NCI-H1092 (cell line): ENCODE data around the gene TJP2.

Experiments
- DNase-seq: peaks from one replicate; lab custom pipeline; 2025; lab: John Stamatoyannopoulos, UW

Gene TJP2

DNA sequence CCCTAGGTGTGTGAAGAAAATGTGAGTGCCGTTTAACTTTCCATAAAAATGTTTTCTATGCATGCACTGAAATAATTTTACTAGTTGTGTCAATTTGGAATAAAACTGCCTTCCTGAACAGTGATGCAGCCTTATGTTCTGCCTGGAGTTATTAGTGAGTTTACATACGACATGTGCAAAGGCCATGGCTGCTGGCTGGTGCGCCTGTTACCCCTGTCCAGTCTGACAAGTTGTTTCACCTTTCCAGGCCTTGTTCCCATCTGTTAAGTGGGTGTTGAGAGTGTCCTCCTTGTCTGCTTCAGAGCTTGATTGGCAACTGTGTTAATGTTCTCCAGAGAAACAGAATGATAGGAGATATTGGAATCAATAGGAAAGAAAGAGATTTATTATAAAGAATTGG lies 60.6 kb downstream of the TJP2 start:
- no peak for DNase-seq

DNA sequence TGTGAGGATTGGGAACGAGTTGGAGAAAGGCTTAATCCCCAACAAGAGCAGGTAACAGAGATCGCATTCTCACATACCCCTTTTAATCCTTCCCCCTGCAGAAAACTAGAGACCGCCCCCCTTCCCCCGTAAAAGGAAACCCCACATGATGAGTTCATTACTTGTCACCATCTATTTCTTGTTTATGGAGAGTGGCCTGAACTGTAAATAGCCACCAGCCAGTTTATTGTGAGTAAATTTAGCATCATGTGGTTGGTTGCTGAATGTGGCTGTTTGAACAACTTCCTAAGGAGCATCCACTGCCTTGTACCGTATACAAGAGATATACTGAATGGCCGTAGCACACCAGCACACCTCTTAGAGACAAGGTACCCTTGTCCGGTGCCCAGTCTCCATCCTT lies 62.1 kb downstream of the TJP2 start:
- no peak for DNase-seq

DNA sequence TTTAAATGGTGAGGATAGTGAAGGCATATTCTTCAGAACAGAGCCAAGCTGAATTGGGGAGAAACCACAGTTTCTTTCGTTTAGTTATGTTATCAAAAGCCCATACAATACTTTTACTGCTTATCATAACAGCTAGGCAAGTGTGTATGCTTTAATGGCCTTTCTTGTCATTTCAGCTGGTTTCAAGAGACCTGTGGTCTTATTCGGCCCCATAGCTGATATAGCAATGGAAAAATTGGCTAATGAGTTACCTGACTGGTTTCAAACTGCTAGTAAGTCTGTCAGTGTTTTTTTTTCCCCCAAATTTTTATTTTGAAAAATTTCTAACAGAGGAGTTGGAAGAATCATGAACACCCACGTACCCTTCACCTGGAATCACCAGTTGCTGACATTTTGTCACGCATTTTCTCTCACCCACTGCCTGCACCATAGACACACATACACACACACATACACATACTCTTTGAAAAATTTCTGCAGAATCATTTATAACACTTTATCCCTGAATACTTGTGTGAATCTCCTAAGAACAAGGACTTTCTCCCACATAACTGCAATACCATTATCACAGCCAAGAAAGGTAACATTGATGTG lies 63.7 kb downstream of the TJP2 start:
- DNase-seq: no peak

DNA sequence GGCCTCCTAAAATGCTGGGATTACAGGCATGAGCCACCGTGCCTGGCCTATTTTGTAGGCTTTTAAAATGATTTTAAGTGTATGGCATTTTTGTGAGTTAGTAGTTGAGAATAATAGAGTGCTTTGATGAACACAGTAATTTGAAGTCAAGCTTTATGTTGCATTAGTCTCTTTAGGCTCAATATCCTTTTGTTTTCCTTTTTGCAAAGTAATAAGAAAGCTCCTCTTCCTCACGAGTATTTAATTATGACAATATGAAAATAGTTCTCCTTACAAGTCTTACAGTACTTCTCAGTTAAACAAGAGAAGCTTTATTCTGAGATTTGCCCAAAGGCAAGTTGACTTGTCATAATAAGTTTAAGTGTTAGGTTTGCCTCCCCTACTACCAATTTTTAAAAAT lies 69.0 kb downstream of the TJP2 start:
- DNase-seq: no peak

DNA sequence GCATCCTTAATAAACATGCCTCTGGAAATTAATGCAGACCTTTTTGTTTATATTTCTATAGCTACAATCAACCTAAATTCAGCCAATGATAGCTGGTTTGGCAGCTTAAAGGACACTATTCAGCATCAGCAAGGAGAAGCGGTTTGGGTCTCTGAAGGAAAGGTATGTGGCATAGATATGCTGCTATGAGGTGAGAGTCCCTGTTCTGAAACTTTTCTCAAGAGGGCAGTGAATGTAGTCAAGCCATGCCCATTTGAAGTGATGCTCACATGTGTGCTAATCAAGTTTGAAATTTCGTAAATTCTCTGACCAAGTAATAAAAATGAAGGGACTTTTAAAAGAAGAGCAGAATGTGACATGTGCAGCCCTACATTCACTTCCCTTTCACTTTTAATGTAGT lies 72.6 kb downstream of the TJP2 start:
- DNase-seq: no peak

DNA sequence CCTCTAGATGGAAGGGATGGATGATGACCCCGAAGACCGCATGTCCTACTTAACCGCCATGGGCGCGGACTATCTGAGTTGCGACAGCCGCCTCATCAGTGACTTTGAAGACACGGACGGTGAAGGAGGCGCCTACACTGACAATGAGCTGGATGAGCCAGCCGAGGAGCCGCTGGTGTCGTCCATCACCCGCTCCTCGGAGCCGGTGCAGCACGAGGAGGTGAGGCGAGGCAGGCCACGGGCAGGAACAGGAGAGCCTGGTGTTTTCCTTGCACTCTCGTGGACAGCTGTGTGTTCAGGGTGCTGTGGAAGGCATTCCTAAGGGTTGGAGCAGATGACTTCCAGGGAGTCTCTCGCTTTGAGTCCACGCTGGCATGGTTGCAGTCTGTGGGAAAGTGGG lies 73.9 kb downstream of the TJP2 start:
- DNase-seq: no peak

DNA sequence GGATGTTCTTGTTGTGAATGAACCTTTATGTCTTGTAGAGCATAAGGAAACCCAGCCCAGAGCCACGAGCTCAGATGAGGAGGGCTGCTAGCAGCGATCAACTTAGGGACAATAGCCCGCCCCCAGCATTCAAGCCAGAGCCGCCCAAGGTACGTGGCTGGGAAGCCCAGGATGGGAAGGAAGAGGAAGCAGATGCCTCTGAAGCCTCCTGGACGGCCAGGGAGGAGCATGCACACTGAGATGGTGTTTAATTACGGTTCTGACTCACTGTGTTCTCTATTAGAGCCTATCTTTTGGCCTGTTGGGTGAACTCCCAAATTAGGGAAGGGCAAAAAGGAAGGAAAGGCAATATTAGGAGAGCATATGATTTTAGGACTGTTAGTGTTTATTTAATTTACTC lies 75.3 kb downstream of the TJP2 start:
- no peak for DNase-seq

DNA sequence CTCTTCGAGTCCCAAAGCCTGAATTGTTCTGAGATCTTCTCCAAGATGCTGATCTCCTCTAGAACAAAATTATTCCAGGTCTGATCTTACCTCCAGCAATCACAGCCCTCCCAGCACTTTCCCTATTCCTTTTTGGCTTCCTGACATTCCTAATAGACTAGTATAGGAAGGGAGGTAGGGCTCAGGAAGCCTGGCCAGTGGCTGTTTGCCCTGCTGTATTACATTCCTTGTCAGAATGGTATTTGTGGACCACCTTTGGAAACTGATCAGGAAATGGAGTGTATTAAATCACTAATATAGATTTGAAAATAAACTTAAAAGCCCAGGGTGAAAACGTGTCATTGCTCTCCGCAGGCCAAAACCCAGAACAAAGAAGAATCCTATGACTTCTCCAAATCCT lies 76.6 kb downstream of the TJP2 start:
- no peak for DNase-seq

DNA sequence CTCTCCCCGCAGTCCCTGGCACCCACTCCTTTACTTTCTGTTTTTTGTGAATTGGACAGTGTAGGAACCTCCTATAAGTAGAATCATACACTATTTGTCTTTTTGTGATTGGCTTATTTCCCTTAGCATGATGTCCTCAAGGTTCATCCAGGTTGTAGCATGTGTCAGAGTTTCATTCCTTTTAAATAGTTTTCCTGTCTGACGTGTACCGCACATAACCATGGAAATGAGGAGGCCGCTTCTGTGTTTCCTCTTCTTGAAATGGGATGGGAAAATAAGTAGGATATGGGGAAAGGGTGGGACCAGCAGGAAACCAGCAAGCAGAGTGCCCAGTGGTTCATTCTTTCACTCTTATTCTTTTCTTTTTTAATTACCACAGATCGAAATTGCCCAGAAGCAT lies 78.4 kb downstream of the TJP2 start:
- DNase-seq: no peak

DNA sequence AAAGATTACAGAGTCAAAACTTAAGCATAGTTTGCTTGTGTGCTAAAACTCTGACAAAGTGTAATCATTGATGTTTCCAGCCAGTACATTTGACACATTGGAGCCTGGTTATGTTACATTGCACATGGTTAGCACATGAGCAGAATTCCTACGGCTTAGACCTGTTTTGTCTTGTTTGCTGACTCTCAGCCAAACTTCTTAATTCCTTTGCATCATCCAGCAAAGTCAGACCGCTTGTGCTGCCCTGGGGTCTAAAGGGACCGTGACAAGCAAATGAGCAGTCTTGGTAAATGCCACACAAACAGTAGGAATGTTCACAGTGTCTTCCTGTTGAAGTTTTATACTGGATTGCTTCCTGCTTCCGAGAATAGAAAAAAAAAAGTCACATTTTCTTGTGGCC lies 79.0 kb downstream of the TJP2 start:
- DNase-seq: no peak

DNA sequence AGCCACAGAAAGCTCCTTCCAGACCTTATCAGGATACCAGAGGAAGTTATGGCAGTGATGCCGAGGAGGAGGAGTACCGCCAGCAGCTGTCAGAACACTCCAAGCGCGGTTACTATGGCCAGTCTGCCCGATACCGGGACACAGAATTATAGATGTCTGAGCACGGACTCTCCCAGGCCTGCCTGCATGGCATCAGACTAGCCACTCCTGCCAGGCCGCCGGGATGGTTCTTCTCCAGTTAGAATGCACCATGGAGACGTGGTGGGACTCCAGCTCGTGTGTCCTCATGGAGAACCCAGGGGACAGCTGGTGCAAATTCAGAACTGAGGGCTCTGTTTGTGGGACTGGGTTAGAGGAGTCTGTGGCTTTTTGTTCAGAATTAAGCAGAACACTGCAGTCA lies 80.1 kb downstream of the TJP2 start:
- no peak for DNase-seq

DNA sequence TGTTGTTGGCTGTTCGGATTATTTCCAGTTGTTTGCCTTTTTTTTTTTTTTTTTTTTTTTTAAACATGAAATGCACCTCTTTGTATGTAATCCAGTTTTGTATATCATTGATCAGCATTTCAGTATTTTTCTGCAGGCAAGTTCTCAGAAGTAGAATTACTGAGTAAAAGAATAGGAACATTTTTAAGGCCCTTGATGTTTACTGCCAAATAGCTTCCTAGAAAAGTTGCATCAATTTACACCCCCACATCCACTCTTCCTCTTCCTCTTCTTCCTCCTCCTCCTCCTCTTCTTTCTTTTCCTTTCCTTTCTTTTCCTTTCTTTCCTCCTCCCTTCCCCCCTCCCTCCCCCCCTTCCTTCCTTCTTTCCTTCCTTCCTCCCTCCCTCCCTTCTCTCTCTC lies 81.5 kb downstream of the TJP2 start:
- no peak for DNase-seq

DNA sequence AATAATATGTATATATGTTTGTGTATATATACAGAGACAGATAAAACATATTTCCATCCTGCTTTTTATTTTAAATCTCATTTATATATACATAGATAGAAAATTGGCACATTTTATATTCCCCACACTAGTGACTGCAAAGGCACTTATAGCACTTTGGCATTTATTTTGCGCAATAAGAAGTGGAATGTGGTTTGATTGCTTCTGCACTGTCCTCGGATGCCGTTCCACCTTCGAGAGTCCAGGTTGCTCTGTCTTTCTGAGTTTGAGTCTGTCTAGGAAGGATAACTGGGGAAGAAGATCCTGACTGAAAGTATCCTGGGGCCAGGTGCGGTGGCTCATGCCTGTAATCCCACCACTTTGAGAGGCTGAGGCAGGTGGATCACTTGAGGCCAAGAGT lies 84.5 kb downstream of the TJP2 start:
- DNase-seq: no peak

DNA sequence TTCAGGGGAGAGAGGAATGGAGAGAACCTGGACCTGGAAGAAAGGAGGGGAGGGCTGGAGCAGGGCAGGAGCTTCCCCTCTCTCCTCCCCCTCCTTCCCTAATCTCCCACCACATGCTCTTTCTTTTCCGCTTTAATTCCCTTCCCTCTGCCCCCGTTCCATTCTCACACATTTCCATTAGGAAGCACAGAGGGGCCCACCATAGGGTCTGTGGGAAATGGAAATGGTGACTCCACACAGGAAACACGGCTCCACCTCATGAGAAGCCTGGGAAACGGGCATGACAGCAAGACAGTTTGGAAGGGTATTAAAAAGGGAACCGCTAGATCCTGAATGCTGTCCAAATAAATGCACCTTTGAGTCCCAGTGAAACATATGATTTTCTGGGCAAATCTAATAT lies 86.1 kb downstream of the TJP2 start:
- DNase-seq: no peak

DNA sequence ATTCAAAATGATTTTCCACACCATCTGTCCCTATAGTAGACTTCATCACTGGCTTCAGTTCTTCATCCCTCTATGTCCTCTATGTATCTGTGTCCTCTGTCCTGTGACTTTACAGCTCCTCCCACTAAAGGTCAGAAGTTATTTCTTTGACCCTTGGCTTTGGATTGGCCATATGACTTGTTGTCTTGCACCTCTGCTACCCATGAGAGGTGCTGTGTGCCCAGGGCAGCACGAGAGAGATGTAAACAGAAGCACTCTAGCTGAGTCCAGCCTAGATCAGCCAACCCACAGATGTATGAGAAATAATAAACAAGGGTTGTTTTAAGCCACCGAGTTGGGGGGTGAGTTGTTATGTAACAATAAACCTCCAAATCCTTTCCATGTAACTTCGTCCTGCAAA lies 87.6 kb downstream of the TJP2 start:
- no peak for DNase-seq

DNA sequence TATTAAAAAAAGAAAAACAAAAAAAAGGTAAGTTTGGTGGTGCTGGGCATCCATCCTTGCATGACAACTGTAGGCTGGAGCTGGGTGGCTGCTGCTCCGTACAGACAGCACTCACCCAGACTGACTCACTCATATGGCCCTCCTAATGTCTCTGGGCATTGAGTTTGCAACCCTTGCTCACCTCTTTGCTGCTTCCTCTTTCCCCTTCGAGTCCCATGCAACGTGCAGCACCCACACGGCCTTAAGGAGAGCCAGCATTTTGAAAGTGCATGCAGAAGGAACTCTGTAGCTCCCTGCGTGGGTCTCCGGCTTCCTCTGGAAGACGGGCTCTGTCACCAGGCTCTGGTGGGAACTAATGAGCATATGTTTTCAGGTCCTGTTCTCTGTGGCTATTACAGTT lies 90.4 kb downstream of the TJP2 start:
- no peak for DNase-seq

DNA sequence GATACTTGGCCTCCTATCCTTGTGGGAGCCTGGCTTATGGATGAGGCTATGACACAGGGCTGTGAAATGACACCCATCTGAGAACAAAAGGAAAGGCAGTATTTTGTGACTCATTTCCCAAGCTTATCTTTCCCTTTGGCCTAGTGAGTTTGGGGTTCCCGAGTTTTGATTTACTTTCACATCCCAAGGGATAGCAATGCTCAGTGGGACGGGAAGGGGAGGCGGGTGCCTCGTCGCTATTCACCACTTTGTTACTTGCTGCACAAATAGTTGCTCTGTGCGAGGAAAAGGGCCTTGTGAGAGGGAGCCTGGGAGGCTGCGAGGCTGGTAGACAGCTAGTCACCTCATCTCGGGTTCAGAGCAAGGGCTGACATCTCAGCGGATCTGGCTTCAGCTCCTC lies 91.8 kb downstream of the TJP2 start:
- no peak for DNase-seq

DNA sequence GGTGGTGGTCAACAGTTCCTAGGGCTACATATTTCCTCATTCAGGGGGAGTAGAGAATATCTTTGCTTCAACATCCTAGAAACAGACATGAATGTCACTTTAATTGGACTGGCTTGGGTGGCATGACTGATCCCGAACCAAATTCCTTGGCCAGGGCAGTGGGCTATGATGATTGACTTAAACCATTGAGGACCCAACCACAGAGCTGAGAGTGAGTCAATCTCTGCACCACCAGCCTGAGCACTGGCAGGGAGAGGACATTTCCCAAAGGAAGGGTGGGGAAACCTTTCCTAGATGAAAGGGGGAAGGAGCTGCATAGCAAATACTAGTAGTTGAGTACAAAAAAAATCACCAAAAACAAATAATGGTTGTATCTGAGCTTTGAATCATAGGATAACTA lies 98.1 kb downstream of the TJP2 start:
- no peak for DNase-seq

DNA sequence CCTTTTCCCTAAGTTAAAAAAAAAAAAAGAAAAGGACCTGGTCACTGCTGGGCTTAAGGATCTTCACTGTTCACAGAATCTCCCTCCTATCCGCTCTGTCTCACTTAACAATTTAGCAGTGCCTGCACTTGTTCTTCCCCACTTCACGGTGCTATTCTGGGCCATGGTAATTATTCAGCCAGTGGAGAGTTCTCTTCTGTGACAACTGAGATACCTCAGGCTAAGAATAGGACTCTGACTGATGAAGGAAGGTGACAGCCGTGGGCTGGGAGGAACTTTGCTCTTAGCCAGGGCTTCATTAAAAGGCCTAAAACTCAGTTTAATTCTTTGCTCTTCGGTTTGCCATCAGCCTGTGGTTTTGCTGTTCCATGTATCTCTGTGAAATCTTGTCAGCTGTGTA lies 99.1 kb downstream of the TJP2 start:
- DNase-seq: no peak

DNA sequence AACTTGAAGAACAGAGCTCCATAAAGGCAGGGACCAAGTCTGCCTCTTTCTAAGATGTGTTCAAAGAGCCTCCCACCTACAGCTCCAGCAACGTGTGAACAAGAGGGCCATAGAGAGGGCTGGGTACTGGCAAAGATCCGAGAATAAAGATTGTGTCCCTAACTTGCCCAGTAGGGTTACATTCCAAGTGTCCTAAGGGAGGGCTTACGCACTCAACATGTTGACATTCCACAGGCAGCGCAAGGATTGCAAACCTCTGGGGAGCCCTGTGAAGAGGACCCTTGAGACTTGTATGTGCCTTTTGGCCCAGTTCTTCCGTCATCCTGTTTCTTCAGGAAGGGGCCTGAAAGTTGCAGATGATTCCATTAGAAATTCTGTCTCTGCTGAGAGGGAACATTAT lies 102.7 kb downstream of the TJP2 start:
- no peak for DNase-seq

DNA sequence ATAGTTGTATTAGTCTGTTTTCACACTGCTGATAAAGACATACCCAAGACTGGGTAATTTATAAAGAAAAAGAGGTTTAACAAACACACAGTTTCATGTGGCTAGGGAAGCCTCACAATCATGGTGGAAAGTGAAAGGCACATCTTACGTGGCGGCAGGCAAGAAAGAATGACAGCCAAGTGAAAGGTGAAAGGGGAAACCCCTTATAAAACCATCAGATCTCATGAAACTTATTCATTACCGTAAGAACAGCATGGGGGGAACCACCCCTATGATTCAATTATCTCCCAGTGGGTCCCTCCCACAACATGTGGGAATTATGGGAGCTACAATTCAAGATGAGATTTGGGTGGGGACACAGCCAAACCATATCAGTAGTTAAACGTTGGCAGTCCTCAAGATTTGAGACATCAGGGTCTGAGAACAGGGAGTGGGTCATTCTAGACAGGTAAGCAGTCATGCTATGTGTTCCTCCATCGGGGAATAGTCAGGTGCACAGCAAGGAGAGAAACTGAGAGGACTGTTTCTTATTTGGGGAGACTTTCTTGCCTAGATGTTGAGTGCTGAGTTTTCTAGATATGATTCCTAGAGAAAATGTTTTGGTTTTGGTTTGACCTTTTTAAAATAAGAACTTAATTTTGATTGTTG lies 105.1 kb downstream of the TJP2 start:
- DNase-seq: no peak

DNA sequence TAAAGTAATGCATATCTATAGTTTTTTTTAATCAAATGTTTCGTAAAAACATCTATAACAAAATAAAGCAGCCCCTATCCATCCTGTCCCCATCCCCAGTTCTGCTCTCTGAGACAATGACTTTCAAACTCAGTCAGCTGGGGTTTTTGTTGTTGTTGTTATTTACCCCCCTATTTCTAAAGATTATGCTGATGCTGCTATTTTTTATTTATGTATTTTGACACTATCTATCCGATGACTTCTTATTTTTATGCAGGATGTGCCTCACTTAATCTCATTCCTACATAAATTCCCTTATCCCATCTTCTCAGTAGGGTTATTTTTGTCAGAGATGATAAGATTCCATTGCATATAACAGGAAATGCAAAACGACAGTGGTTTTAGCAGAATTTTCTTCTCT lies 105.7 kb downstream of the TJP2 start:
- no peak for DNase-seq

DNA sequence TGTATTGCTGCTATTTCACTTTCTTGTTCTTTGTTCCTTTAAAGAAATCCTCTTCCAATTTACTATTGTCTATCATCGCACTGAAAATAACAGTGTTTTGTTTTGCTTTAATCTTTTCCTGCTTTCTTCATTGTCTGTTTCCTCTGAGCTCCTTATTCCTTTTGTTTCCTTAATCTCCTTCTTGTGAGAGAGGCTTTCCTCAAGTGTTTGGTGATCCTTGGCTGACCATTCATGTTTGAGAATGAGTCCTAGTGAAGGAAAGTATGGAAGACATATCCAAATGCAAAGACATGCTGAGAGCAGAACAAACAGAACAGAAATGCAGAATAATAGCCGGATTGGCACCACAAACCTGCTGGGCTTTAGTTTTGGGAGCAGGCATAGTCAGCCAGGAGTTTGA lies 108.9 kb downstream of the TJP2 start:
- no peak for DNase-seq

DNA sequence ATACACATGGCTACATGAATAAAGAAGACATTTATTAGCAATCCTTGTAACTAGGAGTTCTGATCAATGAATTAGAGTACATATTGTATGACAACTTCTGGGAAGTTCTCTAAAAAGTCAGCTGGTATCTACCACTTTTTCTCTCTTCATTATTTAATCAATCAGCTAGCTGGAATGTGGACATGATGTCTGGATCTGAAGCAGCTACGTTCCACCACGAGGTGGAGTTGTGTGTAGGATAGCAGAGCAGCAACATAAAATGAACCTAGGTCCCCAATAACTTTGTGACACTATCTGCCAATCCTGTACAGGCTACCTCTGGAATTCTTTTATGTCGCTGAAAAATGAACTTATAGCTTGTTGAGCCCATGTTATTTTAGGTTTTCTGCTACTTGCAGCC lies 118.0 kb downstream of the TJP2 start:
- DNase-seq: no peak

DNA sequence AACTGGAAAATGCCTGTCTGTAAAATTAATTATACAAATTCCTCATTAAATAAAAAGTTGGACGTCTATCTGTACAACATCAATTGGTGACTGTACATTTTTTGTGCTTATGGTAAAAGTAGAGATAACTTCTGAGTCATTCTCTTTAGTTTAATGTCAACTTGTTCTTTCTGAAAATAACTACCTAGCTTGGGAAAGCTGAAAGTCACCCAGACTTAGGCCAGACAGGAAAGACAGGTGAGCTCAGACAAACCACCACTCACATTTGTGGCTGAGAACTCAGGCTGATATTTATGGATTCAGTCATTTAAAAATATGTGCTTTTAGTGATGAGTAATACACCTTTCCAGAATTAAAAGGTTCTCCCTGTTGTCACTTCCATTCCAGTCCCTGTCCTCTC lies 119.1 kb downstream of the TJP2 start:
- no peak for DNase-seq
